H1 (cell line): ENCODE data around the gene FRMD4A. TPM values are rescaled to one million over a fixed set of nuclear protein-coding genes. Genes with fewer than 3 reads are reported as not detected.
A peak's percentile ranks its signal among the peaks of the same experiment; 100 is the strongest.

Experiments
- CTCF ChIA-PET: fragments of 300-600 bp; sonication (Branson Sonifier 250); formaldehyde crosslinking; loops from one replicate; lab custom pipeline; 2021; ENCODE audit not compliant: partially characterized antibody; lab: Charles Lee
- POLR2A ChIA-PET: fragments of 300-600 bp; sonication (Branson Sonifier 250); formaldehyde crosslinking; loops from one replicate; lab custom pipeline; 2021; ENCODE audit warnings: inconsistent platforms; ENCODE audit not compliant: partially characterized antibody; lab: Charles Lee
- DNase-seq, 2 experiments: peaks; one replicate each; pipeline versions ENCODE4 v3.0.0 to v3.0.0-alpha.2; 2010 to 2022; ENCODE audit warnings: low spot score in 2 of 2, low read depth in 1 of 2, mixed read lengths in 1 of 2
- FAIRE-seq: peaks from 2 replicates; lab custom pipeline; 2011; peaks lifted over from hg19 to GRCh38; lab: Jason Lieb, UNC
- H2AFZ ChIP-seq: 2 replicates; pipeline ENCODE4 v1.8.1; 2012; ENCODE audit warnings: low read length, inconsistent platforms
- H2AK5ac ChIP-seq: 2 replicates; pipeline ENCODE4 v1.6.1; 2013; ENCODE audit warnings: low read depth, low read length
- H2BK120ac ChIP-seq: replicated peaks from 2 replicates; pipeline ENCODE3; 2013; ENCODE audit warnings: low read depth, low read length, inconsistent platforms
- H2BK12ac ChIP-seq: 2 replicates; pipeline ENCODE4 v1.6.1; 2013; ENCODE audit warnings: low read depth, low read length
- H2BK15ac ChIP-seq: 2 replicates; pipeline ENCODE4 v1.6.1; 2013; ENCODE audit warnings: low read length
- H2BK20ac ChIP-seq: 2 replicates; pipeline ENCODE4 v1.6.1; 2013; ENCODE audit warnings: low read length
- H2BK5ac ChIP-seq: 2 replicates; pipeline ENCODE4 v1.6.1; 2013; ENCODE audit warnings: low read depth, low read length
- H3K14ac ChIP-seq: 2 replicates; pipeline ENCODE4 v1.6.1; 2013; ENCODE audit warnings: inconsistent platforms; ENCODE audit not compliant: insufficient read length
- H3K18ac ChIP-seq: 2 replicates; pipeline ENCODE4 v1.6.1; 2013; ENCODE audit warnings: low read length; ENCODE audit errors: extremely low read depth
- H3K23ac ChIP-seq: 2 replicates; pipeline ENCODE4 v1.6.1; 2013; ENCODE audit warnings: inconsistent platforms; ENCODE audit not compliant: insufficient read length
- H3K23me2 ChIP-seq: 2 replicates; pipeline ENCODE4 v1.6.1; 2013; ENCODE audit warnings: low read depth, low read length
- H3K27ac ChIP-seq: 2 replicates; pipeline ENCODE4 v1.6.1; 2011; ENCODE audit warnings: low read depth, low read length, inconsistent platforms
- H3K27me3 ChIP-seq, 4 experiments: replicated peaks in 1 of 4; 1 replicate in 1 of 4; 2 replicates in 3 of 4; pipeline versions ENCODE4 v1.6.1 to v1.8.1; 2011 to 2013; ENCODE audit warnings: low read length in 3 of 4, mild to moderate bottlenecking in 3 of 4, inconsistent platforms in 2 of 4, mixed read lengths in 2 of 4, moderate library complexity in 1 of 4; ENCODE audit not compliant: control insufficient read depth in 3 of 4, insufficient read depth in 3 of 4; ENCODE audit errors: extremely low read depth in 1 of 4
- H3K36me3 ChIP-seq, 4 experiments: 2 replicates each; pipeline versions ENCODE4 v1.6.1 to v1.8.1; 2011 to 2013; ENCODE audit warnings: mild to moderate bottlenecking in 4 of 4, low read length in 3 of 4, moderate library complexity in 2 of 4, control low read depth in 1 of 4, inconsistent platforms in 1 of 4; ENCODE audit not compliant: insufficient read depth in 4 of 4, control insufficient read depth in 2 of 4
- H3K4ac ChIP-seq: replicated peaks from 2 replicates; pipeline ENCODE3; 2013; ENCODE audit warnings: low read length, low read depth, mixed read lengths, inconsistent platforms; ENCODE audit not compliant: insufficient read length
- H3K4me1 ChIP-seq, 4 experiments: replicated peaks in 1 of 4; 1 replicate in 1 of 4; 2 replicates in 3 of 4; pipeline versions ENCODE4 v1.6.1 to v1.8.1; 2011 to 2013; ENCODE audit warnings: low read length in 3 of 4, inconsistent platforms in 2 of 4, mixed read lengths in 1 of 4; ENCODE audit not compliant: insufficient read depth in 4 of 4, control insufficient read depth in 3 of 4
- H3K4me2 ChIP-seq, 2 experiments: 2 replicates each; pipeline versions ENCODE4 v1.6.1 to v1.8.1; 2011 to 2013; ENCODE audit warnings: low read depth in 2 of 2, low read length in 2 of 2, control low read depth in 1 of 2, inconsistent platforms in 1 of 2, mild to moderate bottlenecking in 1 of 2; ENCODE audit not compliant: insufficient read depth in 1 of 2
- H3K4me3 ChIP-seq, 4 experiments: fragments of 200-600, 300-600 bp in 1 of 4; sonication (generic), shearing (Covaris generic), sonication (Bioruptor Twin) in 1 of 4; 2 replicates each; pipeline versions ENCODE4 v1.5.1 to v1.8.1; 2011 to 2016; ENCODE audit warnings: low read length in 4 of 4, low read depth in 3 of 4, control low read depth in 2 of 4, inconsistent platforms in 2 of 4, mild to moderate bottlenecking in 2 of 4, mixed read lengths in 1 of 4, moderate library complexity in 1 of 4; ENCODE audit not compliant: insufficient read depth in 2 of 4; ENCODE audit errors: extremely low read depth in 1 of 4
- H3K56ac ChIP-seq: replicated peaks from 2 replicates; pipeline ENCODE3; 2013; ENCODE audit warnings: low read depth, mild to moderate bottlenecking, mixed read lengths, low read length, inconsistent platforms; ENCODE audit not compliant: insufficient read length
- H3K79me1 ChIP-seq: 2 replicates; pipeline ENCODE4 v1.6.1; 2013; ENCODE audit warnings: low read depth, low read length, control low read depth
- H3K79me2 ChIP-seq, 2 experiments: 2 replicates each; pipeline versions ENCODE4 v1.6.1 to v1.8.1; 2012 to 2013; ENCODE audit warnings: low read length in 2 of 2, mild to moderate bottlenecking in 2 of 2, inconsistent platforms in 1 of 2; ENCODE audit not compliant: insufficient read depth in 2 of 2, control insufficient read depth in 1 of 2
- H3K9ac ChIP-seq, 4 experiments: replicated peaks in 1 of 4; 1 replicate in 1 of 4; 2 replicates in 3 of 4; pipeline versions ENCODE4 v1.6.1 to v1.8.1; 2011 to 2013; ENCODE audit warnings: low read depth in 3 of 4, low read length in 3 of 4, control low read depth in 2 of 4, mild to moderate bottlenecking in 2 of 4, moderate library complexity in 2 of 4, inconsistent platforms in 1 of 4; ENCODE audit errors: extremely low read depth in 1 of 4
- H3K9me3 ChIP-seq, 2 experiments: 2 replicates each; pipeline versions ENCODE4 v1.6.1 to v1.8.1; 2012 to 2013; ENCODE audit warnings: mild to moderate bottlenecking in 2 of 2, moderate library complexity in 2 of 2, control low read depth in 1 of 2, inconsistent platforms in 1 of 2, low read depth in 1 of 2, low read length in 1 of 2, mixed read lengths in 1 of 2; ENCODE audit not compliant: insufficient read depth in 2 of 2
- H4K20me1 ChIP-seq, 2 experiments: replicated peaks in 1 of 2; 2 replicates each; pipeline versions ENCODE3 to v1.8.1; 2011 to 2013; ENCODE audit warnings: inconsistent platforms in 2 of 2, low read length in 2 of 2, mild to moderate bottlenecking in 1 of 2; ENCODE audit not compliant: insufficient read depth in 2 of 2, control insufficient read depth in 1 of 2
- H4K5ac ChIP-seq: 2 replicates; pipeline ENCODE4 v1.6.1; 2013; ENCODE audit warnings: low read length, low read depth, mixed read lengths, inconsistent platforms; ENCODE audit not compliant: insufficient read length
- H4K8ac ChIP-seq: 2 replicates; pipeline ENCODE4 v1.8.0; 2013; ENCODE audit warnings: mild to moderate bottlenecking, moderate library complexity, low read length, inconsistent platforms; ENCODE audit not compliant: insufficient read depth; ENCODE audit errors: extremely low read depth
- H4K91ac ChIP-seq: replicated peaks from 2 replicates; pipeline ENCODE3; 2013; ENCODE audit warnings: low read length, mixed read lengths, inconsistent platforms; ENCODE audit not compliant: insufficient read length
- HDAC2 ChIP-seq, 2 experiments: fragments of 300-600 bp in 1 of 2; sonication (generic) in 1 of 2; IDR thresholded peaks; 2 replicates each; pipeline ENCODE4 v1.6.1; 2011 to 2012; ENCODE audit warnings: low read depth in 2 of 2, low read length in 2 of 2, mild to moderate bottlenecking in 2 of 2, moderate library complexity in 2 of 2, borderline replicate concordance in 1 of 2, inconsistent platforms in 1 of 2
- SIN3A ChIP-seq, 2 experiments: IDR thresholded peaks in 1 of 2; conservative IDR thresholded peaks in 1 of 2; 2 replicates each; pipeline ENCODE4 v1.6.1; 2011 to 2012; ENCODE audit warnings: low read length in 2 of 2, improper control_type of control experiment in 1 of 2, low read depth in 1 of 2, mild to moderate bottlenecking in 1 of 2
- WGBS, 2 experiments: shearing (Covaris generic) in 1 of 2; methylation state at CpG; one replicate each; pipeline versions ENCODE4 v1.1.6 to v1.1.7; 2013 to 2015; ENCODE audit warnings: low lambda C conversion rate in 2 of 2, mixed read lengths in 2 of 2, inconsistent platforms in 1 of 2, low coverage in 1 of 2, missing lambda C conversion rate in 1 of 2; ENCODE audit not compliant: insufficient replicate concordance in 2 of 2, insufficient coverage in 1 of 2, insufficient read length in 1 of 2; ENCODE audit errors: extremely low coverage in 1 of 2, missing lambda C conversion rate in 1 of 2; 5-methylcytosine and 5-hydroxymethylcytosine counted together
- polyA plus RNA-seq, 7 experiments: library from polyadenylated mRNA; depleted of rRNA in 3 of 7; stranded (reverse) in 5 of 7; unstranded in 2 of 7; fragments of >200 nt in 5 of 7; fragments of 200-250 nt in 2 of 7; gene quantifications; 1 replicate in 5 of 7; 2 replicates in 1 of 7; 4 replicates in 1 of 7; pipeline versions ENCODE4 v1.2.1 to v1.2.3, GENCODE V29; 2011 to 2013; ENCODE audit warnings: missing spikeins in 2 of 7, mixed read lengths in 2 of 7
- total RNA-seq: library from RNA; stranded (reverse); fragmentation: NEBNext Ultra II Directional; extraction: Animal tissue kit (Norgen Biotek cat#: 25700); gene quantifications from 2 replicates; pipeline ENCODE4 v1.2.1, GENCODE V29; 2021

The FRMD4A gene
- total and polyA plus RNA-seq, 2 of the 8 experiments (the other 6 are each of a cell fraction or from before 2014, with no cell fraction given) = 38.6 to 39.6 TPM

GRCh38 chr10:13730306-13730652 is 600.4 kb downstream of the FRMD4A start:
- Histone ChIP-seq H4K91ac (no peak overlapping the region), H3K4ac (no peak overlapping the region), H2BK15ac (no peak overlapping the region), H2BK12ac (0 out of 2 replicates have a peak overlapping the region, but pooled peaks have one; percentile 17), H3K27me3 (no peaks in the 10 kb centered on the region), H3K23ac (no peak overlapping the region), H3K9ac (no peak overlapping the region; a peak in 1 of 7 replicates), H2BK120ac (no peak overlapping the region), H4K8ac (no peak overlapping the region), H3K9me3 (no peaks in the 10 kb centered on the region), H2AFZ (no peak overlapping the region), H3K4me3 (no peak overlapping the region), H2BK5ac (no peak overlapping the region), H4K5ac (no peak overlapping the region), H3K36me3 (peaks cover 0 to 3% (median 0%) of the 10 kb centered on the region in 4 experiments; a peak in 1 of 8 replicates), H3K79me1 (no peaks in the 10 kb centered on the region), H2BK20ac (no peak overlapping the region), H3K4me2 (no peak overlapping the region), H3K14ac (no peak overlapping the region), H3K27ac (no peak overlapping the region), H2AK5ac (no peak overlapping the region), H3K23me2 (no peaks in the 10 kb centered on the region), H3K18ac (no peak overlapping the region; the same call in 1 of the 2 replicates), H3K56ac (no peak overlapping the region), H4K20me1 (no peaks in the 10 kb centered on the region), H3K4me1 (no peaks in the 10 kb centered on the region; a peak in 2 of 7 replicates), H3K79me2 (no peaks in the 10 kb centered on the region)
- FAIRE-seq (no peak), DNase-seq (no peak)
- ChIA-PET POLR2A (interaction anchor here (0.6 kb wide), 1 partner anchor 34 kb away, joined by 5 read pairs; no protein-coding TSS in a partner anchor), CTCF (no interaction called here)
- whole genome bisulfite sequencing, 2 experiments = 87% methylated on average over 10 of the region's 10 CpGs; no CpG with 5 or more reads in 1 of the 2 experiments
- TF ChIP-seq HDAC2 (IDR thresholded peaks at IDR 0.05; ENCODE audit: borderline replicate concordance in 1 of 2, low read depth in 2 of 2, low read length in 2 of 2) (no peak), SIN3A (conservative IDR thresholded peaks at IDR 0.05 in 1 of 2, IDR thresholded peaks at IDR 0.05 in 1 of 2; ENCODE audit: low read depth in 1 of 2, low read length in 2 of 2) (no peak)
